NCI-H1436 treated with DMSO at 0.1 percent for 48 hours (cell line): ENCODE data around the gene NT5DC2.

ENCODE experiments used
- DNase-seq: peaks from one replicate; lab custom pipeline; 2025; lab: John Stamatoyannopoulos, UW

Gene NT5DC2

DNA sequence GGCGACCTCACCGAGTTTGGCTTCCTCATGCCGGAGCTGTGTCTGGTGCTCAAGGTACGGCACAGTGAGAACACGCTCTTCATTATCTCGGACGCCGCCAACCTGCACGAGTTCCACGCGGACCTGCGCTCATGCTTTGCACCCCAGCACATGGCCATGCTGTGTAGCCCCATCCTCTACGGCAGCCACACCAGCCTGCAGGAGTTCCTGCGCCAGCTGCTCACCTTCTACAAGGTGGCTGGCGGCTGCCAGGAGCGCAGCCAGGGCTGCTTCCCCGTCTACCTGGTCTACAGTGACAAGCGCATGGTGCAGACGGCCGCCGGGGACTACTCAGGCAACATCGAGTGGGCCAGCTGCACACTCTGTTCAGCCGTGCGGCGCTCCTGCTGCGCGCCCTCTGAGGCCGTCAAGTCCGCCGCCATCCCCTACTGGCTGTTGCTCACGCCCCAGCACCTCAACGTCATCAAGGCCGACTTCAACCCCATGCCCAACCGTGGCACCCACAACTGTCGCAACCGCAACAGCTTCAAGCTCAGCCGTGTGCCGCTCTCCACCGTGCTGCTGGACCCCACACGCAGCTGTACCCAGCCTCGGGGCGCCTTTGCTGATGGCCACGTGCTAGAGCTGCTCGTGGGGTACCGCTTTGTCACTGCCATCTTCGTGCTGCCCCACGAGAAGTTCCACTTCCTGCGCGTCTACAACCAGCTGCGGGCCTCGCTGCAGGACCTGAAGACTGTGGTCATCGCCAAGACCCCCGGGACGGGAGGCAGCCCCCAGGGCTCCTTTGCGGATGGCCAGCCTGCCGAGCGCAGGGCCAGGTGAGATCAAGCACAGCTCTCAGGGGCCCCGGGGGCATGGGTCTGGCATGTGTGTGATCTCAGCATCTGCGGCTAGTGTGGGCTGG lies 45.6 kb downstream of the NT5DC2 start:
- DNase-seq = no peak

- no peak for DNase-seq
These were observed 46.4 kb downstream of the NT5DC2 start for GRCh38 chr3:52487050-52487787.

- no peak for DNase-seq
These were observed 48.8 kb downstream of the NT5DC2 start for GRCh38 chr3:52484680-52485461.

DNA sequence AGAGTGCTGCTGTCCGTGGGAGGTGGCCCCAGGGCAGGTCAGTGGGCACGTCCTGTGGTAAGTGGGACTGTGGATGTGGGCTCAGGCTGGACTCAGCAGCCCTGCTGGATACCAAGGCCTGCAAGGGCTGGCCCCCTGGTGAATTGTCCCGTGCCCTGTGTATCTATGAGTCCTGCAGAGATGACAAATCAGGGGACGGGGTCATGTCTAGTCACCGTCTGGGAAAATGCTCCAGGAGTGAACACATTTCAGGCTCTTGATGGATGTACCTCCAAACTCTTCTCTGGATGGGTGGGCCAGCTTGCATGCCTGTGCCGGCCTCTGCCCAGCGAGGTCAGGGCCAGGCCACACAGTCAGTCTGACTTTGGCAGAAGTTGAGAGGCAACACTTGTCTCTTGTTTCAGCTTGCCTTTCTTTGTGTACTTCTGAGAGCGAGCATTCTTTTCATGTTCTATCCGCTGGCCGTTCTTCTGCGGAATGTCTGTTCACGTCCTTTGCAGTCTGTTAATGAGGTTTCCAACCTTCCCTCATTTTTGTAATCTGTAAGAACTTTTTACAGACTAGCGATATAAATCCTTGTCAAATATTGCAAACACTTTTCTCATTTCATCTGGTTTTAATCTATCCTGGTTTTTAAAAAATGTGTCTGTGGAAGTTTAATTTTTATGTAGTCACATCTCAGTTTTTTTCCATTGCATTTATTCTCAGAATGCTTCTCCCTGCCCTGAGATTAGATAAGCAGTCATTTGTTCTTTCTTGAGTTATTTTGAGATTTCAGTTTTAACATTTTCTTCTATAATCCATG lies 49.9 kb downstream of the NT5DC2 start:
- DNase-seq = no peak

DNA sequence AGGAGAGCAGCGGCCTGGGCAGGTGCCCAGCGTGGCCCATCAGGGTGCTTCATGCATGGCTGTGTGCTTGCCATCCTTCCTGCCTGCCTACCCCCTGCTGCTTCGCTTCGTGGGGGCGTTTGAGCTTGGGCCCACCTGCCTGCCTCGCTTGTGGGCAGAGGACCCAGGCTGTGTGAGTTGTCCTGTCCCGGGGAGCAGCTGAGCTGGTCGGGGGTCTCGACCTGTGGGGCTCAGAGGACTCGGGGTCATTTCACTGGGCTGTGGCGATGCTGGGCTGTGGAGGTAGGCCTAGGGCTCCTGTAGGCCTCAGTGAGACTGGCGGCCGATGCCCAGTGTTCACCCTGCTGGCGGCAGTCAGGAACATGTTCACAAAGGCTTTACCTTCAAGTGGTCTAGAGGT lies 50.6 kb downstream of the NT5DC2 start:
- no peak for DNase-seq

- DNase-seq = no peak
These were observed 51.7 kb downstream of the NT5DC2 start for GRCh38 chr3:52481819-52482521.

DNA sequence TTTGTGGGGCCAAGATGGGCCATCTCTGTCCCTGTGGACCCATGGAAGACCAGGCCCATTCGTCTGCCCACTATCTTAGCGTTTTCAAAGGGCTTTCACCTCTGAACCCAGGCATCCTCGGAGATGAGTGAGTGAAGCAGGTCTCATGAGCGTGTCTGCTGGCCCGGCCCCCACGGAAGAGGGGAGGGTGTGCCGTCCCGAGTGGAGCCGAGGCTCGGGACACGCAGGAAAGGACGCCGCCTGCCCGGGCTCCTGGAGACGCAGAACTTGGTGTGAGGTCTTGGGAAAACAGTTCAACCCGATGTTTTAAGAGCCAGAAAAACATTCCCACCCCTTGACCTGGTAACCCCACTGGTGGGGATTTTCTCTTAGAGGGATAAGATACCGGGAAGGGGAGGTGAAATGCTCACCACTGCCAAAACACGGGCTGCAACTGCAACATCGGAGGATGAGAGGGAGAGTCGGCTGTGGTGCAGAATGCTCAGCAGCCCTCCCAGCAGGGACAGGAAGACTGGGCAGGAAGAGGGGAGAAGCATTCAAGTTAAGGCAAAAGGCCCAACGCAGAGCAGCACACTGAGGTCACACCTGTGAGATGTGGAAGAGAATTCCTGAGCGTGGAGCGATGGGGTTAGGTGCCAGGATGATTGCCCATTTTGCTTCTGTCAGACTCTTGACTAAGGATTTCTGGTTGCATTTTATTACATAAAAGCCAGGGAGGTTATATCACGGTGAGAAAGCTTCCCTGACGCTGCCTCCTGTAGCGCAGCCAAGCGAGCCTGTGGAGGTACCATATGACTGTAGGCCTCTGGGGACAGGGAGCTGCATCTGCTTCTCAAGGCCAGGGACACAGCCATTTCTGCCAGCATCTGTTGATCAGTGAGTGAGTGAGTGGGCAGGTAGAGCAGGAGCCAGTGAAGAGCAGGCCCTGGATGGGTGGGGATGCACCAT lies 52.6 kb downstream of the NT5DC2 start:
- DNase-seq = no peak

GRCh38 chr3:52479877-52480575 lies 53.6 kb downstream of the NT5DC2 start:
- DNase-seq = no peak

DNA sequence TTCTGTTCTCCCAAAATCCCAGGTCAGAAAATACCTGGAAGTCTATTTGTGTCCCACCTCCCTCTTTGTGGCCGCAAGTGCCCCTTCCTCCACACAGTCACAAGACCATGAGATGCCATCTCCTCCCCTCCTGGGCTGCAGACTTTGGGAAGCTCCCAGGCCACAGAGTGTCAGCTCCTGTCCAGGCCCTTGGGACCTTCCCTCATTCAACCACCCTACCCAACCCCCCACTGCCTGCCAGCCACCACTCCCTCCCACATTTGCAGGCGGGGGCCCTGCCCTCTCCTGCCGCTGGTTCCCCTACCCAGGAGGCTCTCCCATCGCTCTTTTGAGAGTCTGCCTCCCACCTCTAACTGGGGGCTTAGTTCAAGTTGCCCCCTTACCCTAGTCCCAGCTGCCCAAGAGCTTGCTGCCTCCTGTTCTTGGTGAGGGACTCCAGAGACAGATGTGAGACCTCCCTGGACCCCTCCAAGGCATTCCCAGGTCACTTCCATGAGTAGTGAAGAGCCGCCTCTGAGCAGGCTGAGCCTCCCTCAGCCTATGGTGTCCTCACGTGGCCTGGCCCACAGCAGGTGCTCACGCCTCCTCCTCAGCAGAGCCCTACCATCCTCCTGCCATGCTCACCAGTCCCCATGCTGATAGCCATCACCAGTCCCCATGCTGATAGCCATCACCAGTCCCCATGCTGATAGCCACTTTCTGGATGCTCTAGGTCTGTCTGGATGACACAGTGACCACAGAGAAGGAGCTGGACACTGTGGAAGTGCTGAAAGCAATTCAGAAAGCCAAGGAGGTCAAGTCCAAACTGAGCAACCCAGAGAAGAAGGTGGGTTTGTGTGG lies 54.4 kb downstream of the NT5DC2 start:
- DNase-seq = no peak

GRCh38 chr3:52477796-52478095 lies 55.9 kb downstream of the NT5DC2 start:
- DNase-seq = no peak

- DNase-seq = no peak
These were observed 56.4 kb downstream of the NT5DC2 start for GRCh38 chr3:52477076-52477795.
